IMR-90 (cell line): ENCODE results near the gene LSM14B. TPM values are rescaled to one million over a fixed set of nuclear protein-coding genes. Genes with fewer than 3 reads are reported as not detected.

ENCODE experiments used
- ATAC-seq: fragments of 200-7000 bp; cut with Tn5 transposase; 2 replicates; pipeline ENCODE4 v1.9.1; 2020; ENCODE audit warnings: low read depth, mild to moderate bottlenecking, moderate library complexity
- BruUV-seq: library from RNA; stranded (reverse); fragments of 400-500 nt; replicated peaks from 2 replicates; lab custom pipeline; 2021; lab: Mats Ljungman, UMichigan
- CTCF ChIA-PET: fragments of 300-600 bp; formaldehyde crosslinking; extraction: SDS; loops from one replicate; lab custom pipeline; 2021; ENCODE audit warnings: antibody characterized with exemption; lab: Yijun Ruan, JAX
- POLR2A ChIA-PET: fragments of 300-600 bp; sonication (Branson Sonifier 250); formaldehyde crosslinking; loops from one replicate; lab custom pipeline; 2022; ENCODE audit warnings: antibody characterized with exemption; ENCODE audit not compliant: unreplicated experiment; lab: Charles Lee
- DNase-seq: peaks from one replicate; pipeline ENCODE4 v3.0.0; 2013
- H2AFZ ChIP-seq: replicated peaks from 2 replicates; pipeline ENCODE3; 2013; ENCODE audit warnings: low read length, mild to moderate bottlenecking; ENCODE audit not compliant: poor library complexity
- H2AK5ac ChIP-seq: 2 replicates; pipeline ENCODE4 v1.6.1; 2013; ENCODE audit warnings: low read depth, low read length, inconsistent platforms
- H2AK9ac ChIP-seq: replicated peaks from 2 replicates; pipeline ENCODE3; 2013; ENCODE audit warnings: mild to moderate bottlenecking, low read depth, low read length, moderate library complexity; ENCODE audit not compliant: poor library complexity
- H2BK120ac ChIP-seq: 2 replicates; pipeline ENCODE4 v1.6.1; 2013; ENCODE audit warnings: low read depth, low read length, inconsistent platforms
- H2BK15ac ChIP-seq: 3 replicates; pipeline ENCODE4 v1.6.1; 2013; ENCODE audit warnings: low read depth, low read length, inconsistent platforms
- H2BK20ac ChIP-seq: 2 replicates; pipeline ENCODE4 v1.6.1; 2013; ENCODE audit warnings: low read depth, mild to moderate bottlenecking, inconsistent platforms, low read length, moderate library complexity
- H2BK5ac ChIP-seq: 2 replicates; pipeline ENCODE4 v1.6.1; 2013; ENCODE audit warnings: mild to moderate bottlenecking, low read depth, low read length, inconsistent platforms; ENCODE audit not compliant: poor library complexity, severe bottlenecking
- H3K14ac ChIP-seq: replicated peaks from 2 replicates; pipeline ENCODE4 v1.6.1; 2013; ENCODE audit warnings: low read depth, low read length, inconsistent platforms
- H3K18ac ChIP-seq: 2 replicates; pipeline ENCODE4 v1.6.1; 2013; ENCODE audit warnings: low read depth, low read length, control low read depth
- H3K23ac ChIP-seq: 2 replicates; pipeline ENCODE4 v1.6.1; 2013; ENCODE audit warnings: low read depth, low read length, inconsistent platforms
- H3K27ac ChIP-seq: 2 replicates; pipeline ENCODE4 v1.5.1; 2013; ENCODE audit warnings: mild to moderate bottlenecking, control low read depth, low read length; ENCODE audit not compliant: insufficient read depth
- H3K27me3 ChIP-seq: 2 replicates; pipeline ENCODE4 v1.6.1; 2013; ENCODE audit warnings: low read length; ENCODE audit not compliant: control insufficient read depth, insufficient read depth
- H3K36me3 ChIP-seq: 2 replicates; pipeline ENCODE4 v1.6.1; 2013; ENCODE audit warnings: low read length, mixed read lengths; ENCODE audit not compliant: control insufficient read depth, insufficient read depth
- H3K4ac ChIP-seq: 2 replicates; pipeline ENCODE4 v1.6.1; 2013; ENCODE audit warnings: low read depth, low read length, inconsistent platforms
- H3K4me1 ChIP-seq: 2 replicates; pipeline ENCODE4 v1.6.1; 2013; ENCODE audit warnings: low read length, mixed read lengths; ENCODE audit not compliant: control insufficient read depth, insufficient read depth
- H3K4me2 ChIP-seq: 2 replicates; pipeline ENCODE4 v1.6.1; 2013; ENCODE audit warnings: low read depth, mild to moderate bottlenecking, control low read depth, low read length, moderate library complexity
- H3K4me3 ChIP-seq: 2 replicates; pipeline ENCODE4 v1.5.1; 2013; ENCODE audit warnings: low read depth, mild to moderate bottlenecking, control low read depth, low read length, moderate library complexity; ENCODE audit not compliant: insufficient read depth
- H3K56ac ChIP-seq: 2 replicates; pipeline ENCODE4 v1.6.1; 2013; ENCODE audit warnings: low read length, inconsistent platforms; ENCODE audit not compliant: insufficient read depth; ENCODE audit errors: extremely low read depth
- H3K79me1 ChIP-seq, 2 experiments: 2 replicates each; pipeline ENCODE4 v1.6.1; 2013; ENCODE audit warnings: low read length in 2 of 2, inconsistent platforms in 1 of 2, low read depth in 1 of 2
- H3K9ac ChIP-seq: 2 replicates; pipeline ENCODE4 v1.6.1; 2013; ENCODE audit warnings: low read depth, low read length, control low read depth
- H3K9me1 ChIP-seq: 2 replicates; pipeline ENCODE4 v1.6.1; 2013; ENCODE audit warnings: low read length, inconsistent platforms; ENCODE audit not compliant: insufficient read depth
- H3K9me3 ChIP-seq: 2 replicates; pipeline ENCODE4 v1.6.1; 2013; ENCODE audit warnings: low read length; ENCODE audit not compliant: control insufficient read depth, insufficient read depth
- H4K20me1 ChIP-seq: 2 replicates; pipeline ENCODE4 v1.6.1; 2013; ENCODE audit warnings: low read length, inconsistent platforms; ENCODE audit not compliant: insufficient read depth
- H4K5ac ChIP-seq: 2 replicates; pipeline ENCODE4 v1.6.1; 2013; ENCODE audit warnings: mild to moderate bottlenecking, low read depth, low read length, control low read depth
- H4K8ac ChIP-seq, 2 experiments: 2 replicates each; pipeline ENCODE4 v1.6.1; 2013; ENCODE audit warnings: low read depth in 2 of 2, low read length in 2 of 2, control low read depth in 1 of 2, inconsistent platforms in 1 of 2
- H4K91ac ChIP-seq: 2 replicates; pipeline ENCODE4 v1.6.1; 2013; ENCODE audit warnings: low read depth, low read length, inconsistent platforms; ENCODE audit not compliant: insufficient read depth
- CHD1 ChIP-seq: IDR thresholded peaks from 2 replicates; pipeline ENCODE4 v1.6.1; 2012; ENCODE audit warnings: low read depth, low read length, improper control_type of control experiment
- ELK1 ChIP-seq: fragments of 150-350 bp; IDR thresholded peaks from 2 replicates; pipeline ENCODE4 v1.6.1; 2016; ENCODE audit warnings: low read depth, mild to moderate bottlenecking, low read length, moderate library complexity, borderline replicate concordance
- MAFK ChIP-seq: IDR thresholded peaks from 2 replicates; pipeline ENCODE4 v1.6.1; 2012; ENCODE audit warnings: low read depth, low read length, improper control_type of control experiment
- NFE2L2 ChIP-seq: fragments of 150-350 bp; IDR thresholded peaks from 2 replicates; pipeline ENCODE4 v1.6.1; 2016; ENCODE audit warnings: low read depth, mild to moderate bottlenecking, low read length
- RAD21 ChIP-seq: IDR thresholded peaks from 2 replicates; pipeline ENCODE4 v1.6.1; 2012; ENCODE audit warnings: low read length, improper control_type of control experiment
- SMC3 ChIP-seq: fragments of 150-350 bp; IDR thresholded peaks from 2 replicates; pipeline ENCODE4 v1.6.1; 2016; ENCODE audit warnings: low read depth, mild to moderate bottlenecking, antibody characterized with exemption, low read length, moderate library complexity
- WGBS, 2 experiments: methylation state at CpG; one replicate each; pipeline versions ENCODE4 v1.1.5 to v1.1.7; 2013; ENCODE audit warnings: missing lambda C conversion rate in 2 of 2; ENCODE audit not compliant: insufficient read length in 1 of 2; ENCODE audit errors: extremely low coverage in 2 of 2; 5-methylcytosine and 5-hydroxymethylcytosine counted together
- dilution Hi-C: fragments of 300-500 bp; cut with HindIII; formaldehyde crosslinking; loops from one replicate; pipeline ENCODE4 v1.14.3; 2018; ENCODE audit warnings: low sequenced_read_pairs; ENCODE audit not compliant: unreplicated experiment
- in situ Hi-C: fragments of 300-500 bp; cut with MboI; formaldehyde crosslinking; loops from 3 replicates; pipeline ENCODE4 v1.14.3; 2019; ENCODE audit warnings: low sequenced_read_pairs, inconsistent platforms, mixed read lengths
- intact Hi-C: fragments of 100-400 bp; cut with micrococcal nuclease; formaldehyde crosslinking; loops from 2 replicates; pipeline ENCODE4 v1.10.0; 2022
- polyA plus RNA-seq, 3 experiments: library from polyadenylated mRNA; depleted of rRNA; stranded (reverse); fragments of >200 nt; gene quantifications; 2 replicates each; pipeline ENCODE4 v1.2.3, GENCODE V29; 2012; ENCODE audit warnings: low replicate concordance in 1 of 3
- total RNA-seq: library from RNA; depleted of rRNA; stranded (reverse); fragments of >200 nt; gene quantifications from 2 replicates; pipeline ENCODE4 v1.2.3, GENCODE V29; 2012

The LSM14B gene
- total and polyA plus RNA-seq, 2 of the 4 experiments (the other 2 are of a cell fraction) = 23.7 to 41.1 TPM

- Histone ChIP-seq H3K27ac (no peak overlapping the region), H4K5ac (no peak overlapping the region), H3K27me3 (peaks cover 5% of the 10 kb centered on the region), H2BK15ac (no peak overlapping the region), H3K4me2 (no peak overlapping the region), H2BK120ac (no peak overlapping the region), H2AK9ac (no peak overlapping the region), H3K79me1 (no peaks in the 10 kb centered on the region), H4K20me1 (no peaks in the 10 kb centered on the region), H2BK5ac (no peak overlapping the region), H3K9ac (no peak overlapping the region), H2AFZ (no peak overlapping the region), H3K36me3 (no peaks in the 10 kb centered on the region), H3K9me3 (peaks cover 43% of the 10 kb centered on the region), H3K4ac (no peak overlapping the region), H4K8ac (no peak overlapping the region), H3K14ac (no peak overlapping the region), H3K4me3 (no peak overlapping the region), H3K23ac (no peak overlapping the region), H2AK5ac (no peak overlapping the region), H4K91ac (no peak overlapping the region), H2BK20ac (no peak overlapping the region), H3K9me1 (no peaks in the 10 kb centered on the region), H3K4me1 (peaks cover 2% of the 10 kb centered on the region; the same call in 1 of the 2 replicates), H3K18ac (no peak overlapping the region), H3K56ac (no peak overlapping the region)
- intact Hi-C loops (no loop called here), in situ Hi-C loops (no loop called here), dilution Hi-C loops (no loop called here)
- POLR2A ChIA-PET = no interaction called here
- TF ChIP-seq ELK1 (no peak), NFE2L2 (no peak), RAD21 (no peak), MAFK (no peak), SMC3 (no peak), CHD1 (no peak)
- ATAC-seq (no peak), DNase-seq (no peak)
- CTCF ChIA-PET = no interaction called here
- BruUV-seq = no TSS peak
- WGBS, 2 experiments = 38% methylated on average over 7 of the region's 21 CpGs; no CpG with 5 or more reads in 1 of the 2 experiments
Measured at GRCh38 chr20:62103508-62104233, 18.6 kb upstream of the LSM14B start.
